Kidney (tissue), 14 donors: ENCODE results near the gene COL4A2. TPM values are rescaled to one million over a fixed set of nuclear protein-coding genes. Genes with fewer than 3 reads are reported as not detected.
A peak's percentile ranks its signal among the peaks of the same experiment; 100 is the strongest.

Experiments
- DNase-seq, 5 donors: peaks; one replicate each; pipeline ENCODE4 v3.0.0-alpha.2; 2013 to 2020
- FAIRE-seq: peaks from 2 replicates; lab custom pipeline; 2012; peaks lifted over from hg19 to GRCh38; lab: Jason Lieb, UNC
- H3K27ac ChIP-seq, 2 donors: one replicate each; pipeline ENCODE4 v1.7.0; 2013; ENCODE audit warnings: low read depth in 2 of 2, low read length in 2 of 2, inconsistent platforms in 1 of 2
- H3K27me3 ChIP-seq: one replicate; pipeline ENCODE4 v1.7.1; 2013; ENCODE audit warnings: low read length, inconsistent platforms; ENCODE audit not compliant: control insufficient read depth, insufficient read depth
- H3K36me3 ChIP-seq, 3 donors: one replicate each; pipeline versions ENCODE4 v1.7.0 to v1.7.1; 2013; ENCODE audit warnings: low read length in 3 of 3, control low read depth in 1 of 3, inconsistent platforms in 1 of 3; ENCODE audit not compliant: insufficient read depth in 3 of 3, control insufficient read depth in 2 of 3
- H3K4me1 ChIP-seq, 3 donors: one replicate each; pipeline versions ENCODE4 v1.7.0 to v1.7.1; 2013; ENCODE audit warnings: low read length in 3 of 3, inconsistent platforms in 1 of 3, low read depth in 1 of 3; ENCODE audit not compliant: control insufficient read depth in 2 of 3, insufficient read depth in 2 of 3
- H3K4me3 ChIP-seq, 3 donors: one replicate each; pipeline versions ENCODE4 v1.7.0 to v1.8.1; 2013; ENCODE audit warnings: low read length in 3 of 3, control low read depth in 1 of 3, inconsistent platforms in 1 of 3
- H3K9ac ChIP-seq, 3 donors: one replicate each; pipeline versions ENCODE4 v1.7.0 to v1.7.1; 2013; ENCODE audit warnings: low read length in 3 of 3, control low read depth in 1 of 3, inconsistent platforms in 1 of 3
- H3K9me3 ChIP-seq, 3 donors: one replicate each; pipeline versions ENCODE4 v1.7.0 to v1.7.1; 2013; ENCODE audit warnings: low read length in 3 of 3, control low read depth in 1 of 3, inconsistent platforms in 1 of 3; ENCODE audit not compliant: control insufficient read depth in 2 of 3, insufficient read depth in 1 of 3
- CTCF ChIP-seq: IDR thresholded peaks from 3 replicates; pipeline ENCODE4 v1.5.1; 2012; ENCODE audit warnings: mild to moderate bottlenecking, moderate library complexity, borderline replicate concordance; ENCODE audit not compliant: insufficient read depth; ENCODE audit errors: extremely low read depth
- intact Hi-C: fragments of 100-400 bp; cut with DNase I; formaldehyde crosslinking; loops from one replicate; pipeline ENCODE4 v1.11.1; 2022
- polyA plus RNA-seq: library from polyadenylated mRNA; stranded (reverse); fragments of 350-450 nt; fragmentation: Illumina TruSeq; extraction: RNeasy Lipid Tissue Mini Kit (QIAGEN cat#74804); gene quantifications from one replicate; pipeline ENCODE4 v1.2.3, GENCODE V29; 2014; ENCODE audit warnings: low read depth, low replicate concordance; ENCODE audit not compliant: insufficient read depth
- total RNA-seq: library from RNA; stranded (reverse); fragmentation: NEBNext Ultra II Directional; extraction: Animal tissue kit (Norgen Biotek cat#: 25700); gene quantifications from one replicate; pipeline ENCODE4 v1.2.1, GENCODE V29; 2021
- donor health status: control.
- donor health status: control.
- donor health status: control.
- donor health status: control.
- donor health status: control.
- donor health status: DM: yes; HTN: yes; CAD: no.
- donor health status: Normal renal cell carcinoma (clear cell type).

Gene COL4A2
- total and polyA plus RNA-seq, 2 donors from 2014 or later = 126 to 265 TPM

- Histone ChIP-seq H3K27ac (peak overlapping the region in 1 of 2 donors; percentile 71), H3K4me1 (peaks cover 0 to 58% (median 43%) of the 10 kb centered on the region in 3 donors), H3K4me3 (no peak overlapping the region), H3K27me3 (no peaks in the 10 kb centered on the region), H3K9ac (no peak overlapping the region), H3K9me3 (no peaks in the 10 kb centered on the region), H3K36me3 (peaks cover 0 to 13% (median 13%) of the 10 kb centered on the region in 3 donors)
- FAIRE-seq (no peak), DNase-seq (no peak)
- no peak for TF ChIP-seq CTCF
- intact Hi-C loops = no loop called here
These were observed 215.6 kb downstream of the COL4A2 start for GRCh38 chr13:110522721-110523120.

- TF ChIP-seq CTCF = no peak
- Histone ChIP-seq H3K27me3 (no peaks in the 10 kb centered on the region), H3K9me3 (no peaks in the 10 kb centered on the region), H3K9ac (peak overlapping the region in 1 of 3 donors; percentile 8), H3K4me3 (no peak overlapping the region), H3K4me1 (peaks cover 0 to 58% (median 47%) of the 10 kb centered on the region in 3 donors), H3K27ac (peak overlapping the region; percentile 84 to 88), H3K36me3 (peaks cover 0 to 13% (median 13%) of the 10 kb centered on the region in 3 donors)
- no peak for FAIRE-seq
- DNase-seq = no peak
- intact Hi-C loops = no loop called here
These were observed 216.1 kb downstream of the COL4A2 start for GRCh38 chr13:110523180-110523579.

GRCh38 chr13:110523838-110524540 is 216.9 kb downstream of the COL4A2 start:
- H3K4me3 ChIP-seq = no peak overlapping the region

More at GRCh38 chr13:110523838-110524540, 216.9 kb downstream of the COL4A2 start:
- H3K9me3 ChIP-seq = no peaks in the 10 kb centered on the region
- intact Hi-C loops = no loop called here
- no peaks in the 10 kb centered on the region for H3K27me3 ChIP-seq
- FAIRE-seq = no peak
- H3K27ac ChIP-seq = peak overlapping the region; percentile 84 to 88
- peak overlapping the region in 1 of 3 donors; percentile 63 for H3K9ac ChIP-seq
- DNase-seq = no peak
- H3K36me3 ChIP-seq = peaks cover 0 to 13% (median 10%) of the 10 kb centered on the region in 3 donors
- H3K4me1 ChIP-seq = peaks cover 1 to 60% (median 48%) of the 10 kb centered on the region in 3 donors
- no peak for TF ChIP-seq CTCF
